ENCODE data around the gene PLEKHA5. TPM values are rescaled to one million over a fixed set of nuclear protein-coding genes. Genes with fewer than 3 reads are reported as not detected.
"Not testable (repeated sequence)": the region's sequence is repeated elsewhere in the genome, so short reads cannot be mapped to it uniquely, and the experiment has no call there.

Gene PLEKHA5
- polyA plus RNA-seq, 1 donor: 14.7 TPM

DNA sequence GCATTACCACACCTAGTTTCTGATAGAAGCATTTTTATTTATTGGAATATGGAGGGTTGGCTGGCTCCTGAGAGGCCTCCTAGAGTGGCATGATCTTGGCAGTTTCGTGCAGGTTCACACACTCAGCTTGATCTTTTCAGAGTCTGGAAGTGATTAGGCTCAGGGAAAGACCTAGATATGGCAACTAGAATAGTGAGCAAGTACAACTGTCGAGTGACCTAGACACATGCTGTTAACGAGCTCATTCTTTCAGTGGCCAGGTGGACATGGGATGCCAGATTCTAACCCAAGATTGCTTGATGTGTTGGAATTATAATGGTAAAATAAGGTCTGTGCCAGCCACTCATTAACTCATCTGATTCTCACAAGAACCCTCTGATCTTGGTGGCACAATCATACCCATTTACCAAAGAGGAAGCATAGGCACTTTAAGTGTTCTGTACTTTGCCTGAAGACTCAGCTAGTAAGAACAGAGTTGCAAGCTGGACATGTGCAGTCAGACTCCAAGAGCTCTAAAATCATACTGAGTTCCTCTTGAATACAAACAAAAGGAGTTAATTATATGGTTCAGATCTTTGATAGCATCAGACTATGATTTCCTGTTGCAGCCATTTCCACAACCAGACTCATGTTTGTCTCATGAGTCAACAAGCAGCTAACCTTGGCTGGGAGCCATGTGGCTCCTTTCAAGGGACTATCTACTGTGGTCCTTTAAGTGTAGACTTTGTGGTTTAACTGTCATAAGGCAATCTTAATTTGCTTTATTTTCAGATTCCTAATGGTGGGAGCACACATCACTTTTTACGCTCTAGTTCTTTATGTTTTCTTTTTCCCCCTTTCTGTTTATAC, 144.2 kb downstream of the PLEKHA5 start:
- DNase-seq (ENCODE audit: low read depth): peak; percentile 6

DNA sequence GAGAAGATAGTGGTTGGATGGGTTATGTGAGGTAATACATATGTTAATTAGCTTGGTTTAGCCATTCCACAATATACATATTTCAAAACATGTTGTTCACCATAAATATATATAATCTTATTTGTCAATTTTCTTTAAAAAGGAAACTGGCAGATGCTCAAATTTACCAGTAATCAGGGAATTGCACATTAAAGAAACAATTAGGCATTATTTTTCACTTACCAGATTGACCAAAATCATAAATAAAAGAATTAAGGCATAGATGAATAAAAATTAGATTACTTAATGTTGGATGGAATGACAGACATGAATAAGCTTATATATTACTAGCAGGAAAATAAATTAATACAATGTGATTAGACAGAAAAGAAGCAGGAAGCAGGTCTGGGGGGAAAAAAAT, 147.2 kb downstream of the PLEKHA5 start:
- no peak for DNase-seq (ENCODE audit: low read depth)

DNA sequence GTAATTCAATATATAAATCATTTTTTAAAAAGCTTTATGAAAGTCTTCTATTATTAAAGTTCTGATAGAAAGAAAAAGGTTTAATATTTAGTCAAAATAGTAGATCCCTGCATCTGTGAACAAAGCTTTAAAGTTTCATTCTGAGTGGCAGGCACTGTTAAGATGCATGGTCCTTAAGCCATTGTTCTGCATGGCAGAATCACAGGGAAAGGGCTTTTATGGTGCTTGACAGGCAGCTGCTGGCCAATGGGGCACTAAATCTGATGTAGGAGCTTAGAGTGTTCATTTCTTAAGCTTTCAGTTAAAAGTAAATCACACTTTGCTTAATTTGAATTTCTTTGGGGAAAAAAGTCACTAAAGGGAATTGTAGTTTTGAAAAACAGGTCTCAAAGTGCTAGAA, 148.2 kb downstream of the PLEKHA5 start:
- no peak for DNase-seq (ENCODE audit: low read depth)

DNA sequence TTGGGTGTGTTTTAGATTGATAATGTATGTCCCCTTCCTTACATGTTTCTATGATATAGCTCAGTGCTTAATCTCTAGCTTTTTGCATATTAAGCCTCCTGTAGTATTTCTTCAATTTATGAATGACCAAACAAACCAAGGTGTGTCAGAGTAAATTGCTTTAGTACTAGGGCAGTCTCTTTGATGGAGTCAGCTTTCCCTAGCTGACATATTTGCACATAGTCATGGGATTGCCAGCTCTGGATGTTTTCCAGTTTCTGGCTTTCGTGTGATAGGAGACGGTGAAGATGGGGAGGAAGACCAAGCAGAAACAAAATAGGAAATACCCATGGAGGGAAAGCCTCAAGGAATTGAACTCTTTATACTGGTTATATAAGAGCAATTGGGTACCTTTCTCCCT, 148.9 kb downstream of the PLEKHA5 start:
- no peak for DNase-seq (ENCODE audit: low read depth)

DNA sequence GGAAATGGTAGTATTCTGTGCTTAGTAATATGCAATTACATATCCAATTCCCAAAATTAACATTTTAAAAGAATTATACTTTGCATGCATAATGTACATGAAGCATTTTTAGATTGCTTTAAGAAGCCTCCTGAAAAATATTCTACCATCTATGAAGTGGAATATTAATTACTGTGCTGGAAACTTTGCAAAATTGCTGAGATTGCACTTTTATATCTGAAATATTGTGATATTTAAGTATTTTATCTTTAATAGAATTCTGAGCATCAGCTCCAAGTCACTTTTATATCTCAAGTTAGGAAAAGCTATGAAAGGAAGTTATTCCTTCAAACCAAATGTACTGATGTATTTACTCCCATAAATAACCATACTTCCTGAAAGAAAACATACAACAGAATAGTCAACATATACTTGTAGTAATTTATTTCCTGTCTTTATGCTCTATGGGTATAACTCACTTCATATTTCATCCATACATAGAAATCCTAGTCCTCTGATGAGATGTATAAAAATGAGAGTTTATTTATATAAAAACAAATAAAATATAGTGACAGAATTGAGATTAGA, 152.7 kb downstream of the PLEKHA5 start:
- DNase-seq (ENCODE audit: low read depth): no peak

DNA sequence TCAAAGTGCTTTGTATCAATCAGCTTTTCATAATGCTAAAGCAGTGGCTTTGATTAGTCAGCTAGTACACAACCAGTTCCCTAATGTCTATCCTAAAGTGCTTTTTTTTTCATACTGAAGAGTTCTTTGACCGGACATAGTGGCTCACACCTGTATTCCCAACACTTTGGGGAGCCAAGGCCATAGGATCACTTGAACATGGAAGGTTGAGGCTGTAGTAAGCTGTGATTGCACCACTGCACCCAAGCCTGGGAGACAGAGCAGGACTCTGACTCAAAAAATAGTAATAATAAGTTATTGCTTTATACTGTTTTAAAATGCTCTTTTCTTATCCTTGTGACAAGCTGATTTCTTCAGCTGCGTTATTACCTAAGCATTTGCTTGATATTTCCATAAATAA, 155.1 kb downstream of the PLEKHA5 start:
- DNase-seq (ENCODE audit: low read depth): no peak

DNA sequence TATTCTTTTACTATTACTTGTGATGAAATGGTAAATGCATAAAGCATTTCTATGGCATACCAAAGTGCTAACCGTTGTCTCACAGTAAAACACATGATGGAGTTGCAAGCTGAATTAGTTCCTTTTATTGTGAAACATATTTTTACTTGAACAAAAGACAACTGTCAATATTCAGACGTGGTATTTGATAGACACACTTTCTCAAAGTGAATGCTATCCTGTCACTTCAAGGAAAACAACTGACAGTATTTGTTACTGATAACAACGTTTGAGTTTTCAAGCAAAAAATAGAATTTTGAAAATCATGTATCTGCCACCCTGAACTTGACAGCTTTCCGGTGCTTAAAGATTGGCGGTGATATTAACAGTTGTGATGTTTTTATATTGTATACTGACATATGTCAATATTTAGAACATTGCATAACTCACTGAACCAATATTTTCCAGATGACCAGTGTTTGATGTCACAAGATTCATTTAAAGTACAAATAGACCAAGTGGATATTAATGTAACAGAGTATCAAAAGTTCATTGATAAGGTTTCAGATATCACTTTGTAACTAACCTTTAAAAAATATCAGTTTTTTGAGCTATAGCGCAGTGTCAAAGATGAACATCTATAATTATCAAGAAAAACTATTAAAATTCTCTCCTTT, 156.4 kb downstream of the PLEKHA5 start:
- DNase-seq (ENCODE audit: low read depth): no peak

DNA sequence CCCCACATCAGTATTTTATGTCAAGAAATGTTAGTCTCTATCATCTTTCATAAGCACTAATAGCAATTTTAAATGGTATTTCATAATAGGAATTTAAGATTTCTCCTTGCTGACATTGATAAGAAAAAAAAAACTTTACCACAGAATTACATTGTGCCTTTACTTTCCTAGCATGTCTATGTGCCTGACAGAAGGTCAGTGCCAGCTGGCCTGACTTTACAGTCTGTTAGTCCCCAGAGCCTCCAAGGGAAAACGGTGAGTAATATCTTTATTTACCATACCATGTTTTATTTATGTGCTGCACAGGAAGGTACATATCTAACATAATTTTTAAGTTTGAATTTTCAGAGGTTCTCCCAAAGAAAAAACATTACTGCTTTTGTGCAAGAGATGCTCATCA, 157.8 kb downstream of the PLEKHA5 start:
- no peak for DNase-seq (ENCODE audit: low read depth)

DNA sequence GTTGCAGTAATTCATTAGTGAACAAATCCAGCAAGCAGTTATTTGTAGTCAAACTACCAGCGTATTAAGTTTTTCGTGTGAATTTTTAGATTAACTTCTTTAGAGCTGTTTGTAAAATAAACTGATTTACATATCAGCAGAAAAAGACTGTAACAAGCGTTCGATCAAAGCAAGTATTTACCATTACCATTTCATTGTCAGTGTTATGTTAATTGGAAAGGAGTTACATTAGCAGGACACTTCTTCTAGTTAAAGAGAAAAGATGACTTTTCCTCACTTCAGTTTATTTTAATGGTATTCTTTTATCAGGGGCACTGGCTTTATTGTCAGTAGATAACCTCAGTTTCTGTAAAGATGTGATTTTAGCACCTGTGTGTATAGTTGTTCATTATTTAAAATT, 158.6 kb downstream of the PLEKHA5 start:
- no peak for DNase-seq (ENCODE audit: low read depth)

DNA sequence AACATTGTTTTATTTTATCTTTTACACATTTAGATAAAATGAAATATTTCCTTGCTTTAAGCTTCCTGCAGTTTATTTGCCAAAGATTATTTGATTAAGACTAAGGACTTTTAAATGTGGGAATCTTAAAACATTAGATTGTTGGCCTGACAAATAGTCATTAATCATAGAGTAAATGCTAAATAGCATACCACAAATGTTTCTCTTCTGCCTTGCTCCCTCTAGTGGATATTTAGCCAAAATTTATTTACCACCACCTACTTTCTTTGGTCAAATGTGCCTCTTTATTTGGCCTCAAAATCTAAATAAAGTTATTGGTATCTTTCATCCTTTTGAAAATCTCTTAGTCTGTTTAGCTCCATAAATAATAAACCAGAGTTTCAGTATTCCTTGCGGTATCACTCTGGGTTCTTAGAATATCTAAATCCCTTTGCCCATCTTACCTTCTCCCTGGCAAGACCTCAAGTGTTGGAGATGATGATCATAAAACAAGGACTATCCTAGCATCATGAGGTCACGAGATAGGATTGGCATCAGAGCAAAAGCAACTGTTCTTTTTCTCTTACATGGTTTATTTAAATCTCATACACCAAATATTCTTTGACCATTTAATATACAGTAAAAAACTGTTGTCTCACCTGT, 159.2 kb downstream of the PLEKHA5 start:
- DNase-seq (ENCODE audit: low read depth): peak; percentile 9

DNA sequence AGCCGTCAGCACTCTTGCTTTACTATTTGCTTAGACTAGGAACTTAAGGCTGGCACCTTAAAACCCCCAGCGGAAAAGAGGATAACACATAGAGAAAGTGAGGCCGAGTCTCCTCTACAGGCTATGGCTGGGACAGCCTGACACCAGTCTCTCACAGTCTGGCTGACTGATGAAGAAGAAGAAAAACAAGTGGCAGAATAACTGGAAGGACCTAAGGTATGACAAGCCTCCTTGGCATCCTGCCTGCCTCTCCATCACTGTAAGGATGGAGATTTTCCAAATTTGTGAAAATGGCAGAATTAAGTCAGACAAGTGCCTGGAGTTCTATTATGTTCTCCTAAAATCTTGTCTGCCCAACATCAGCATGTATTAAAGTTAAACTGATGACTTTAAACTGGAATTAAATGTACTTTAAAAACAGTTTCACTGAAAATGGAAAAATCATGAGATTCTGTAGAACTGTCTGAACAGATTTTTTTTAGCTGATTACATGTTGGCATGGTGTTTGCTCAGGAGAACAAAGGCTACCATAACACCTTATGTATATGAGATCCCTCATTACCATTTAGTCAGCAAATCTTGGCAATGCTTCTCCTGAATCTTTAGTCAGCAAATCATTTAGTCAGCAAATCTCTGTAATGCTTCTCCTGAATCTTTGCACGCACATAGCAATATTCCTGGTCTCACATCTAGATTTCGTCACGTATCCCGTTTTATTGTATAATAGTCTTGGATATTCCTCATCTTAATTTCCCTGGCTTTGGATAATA, 169.5 kb downstream of the PLEKHA5 start:
- no peak for DNase-seq (ENCODE audit: low read depth)

DNA sequence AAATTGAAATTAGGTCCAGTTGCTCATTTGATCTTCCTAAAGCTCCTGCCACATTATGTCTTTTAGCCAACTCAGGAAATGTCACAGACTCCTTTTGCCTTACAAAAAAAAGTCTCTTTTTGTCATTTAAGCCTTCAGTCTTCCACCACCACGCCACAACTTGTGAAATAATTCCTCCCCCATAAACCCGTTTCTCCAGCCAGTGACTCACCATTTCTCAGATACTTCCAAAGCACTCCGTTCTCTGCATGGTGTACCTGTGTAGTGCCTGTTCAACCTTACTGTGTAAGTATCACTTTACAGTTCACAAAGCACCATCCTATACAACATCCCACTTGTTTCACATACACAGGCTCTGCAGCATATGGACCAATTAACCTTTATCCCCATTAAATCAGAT, 170.2 kb downstream of the PLEKHA5 start:
- no peak for DNase-seq (ENCODE audit: low read depth)

DNA sequence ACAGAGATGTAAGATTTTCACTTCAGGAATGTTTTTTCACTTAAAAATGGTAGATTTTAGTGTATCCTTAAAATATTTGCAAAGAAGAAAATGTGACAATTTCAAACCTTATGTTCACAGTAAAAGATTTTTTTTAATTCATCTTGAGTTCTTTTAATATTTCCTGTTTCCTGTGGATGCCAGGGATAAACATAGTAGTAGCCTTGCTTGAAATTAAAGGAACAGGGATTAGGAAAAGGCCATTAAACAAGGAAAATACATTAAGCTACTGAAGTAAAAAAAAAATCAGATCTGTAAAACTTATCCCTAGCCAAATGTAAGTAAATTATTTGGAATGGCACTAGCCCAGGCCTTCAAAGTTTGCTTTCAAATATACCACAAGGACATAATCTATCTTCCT, 171.7 kb downstream of the PLEKHA5 start:
- no peak for DNase-seq (ENCODE audit: low read depth)

DNA sequence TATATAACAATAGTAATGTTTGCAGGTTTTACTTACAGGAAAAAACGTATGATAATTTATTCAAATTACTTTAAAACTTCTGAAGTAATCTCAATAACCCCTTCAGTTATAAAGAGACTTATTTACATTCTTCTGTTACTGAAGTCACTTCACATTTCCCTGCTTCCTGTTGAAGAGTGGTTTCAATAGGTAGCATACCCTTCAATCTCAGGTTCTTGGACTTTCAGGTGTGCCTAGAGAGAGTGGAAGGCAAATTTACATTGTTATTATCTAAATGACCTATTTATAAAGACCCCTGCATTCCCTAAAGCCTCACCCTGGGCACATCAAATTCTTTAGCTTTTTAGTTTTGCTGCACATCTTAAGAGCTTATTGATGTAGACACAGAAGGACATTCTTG, 172.2 kb downstream of the PLEKHA5 start:
- DNase-seq (ENCODE audit: low read depth): no peak

DNA sequence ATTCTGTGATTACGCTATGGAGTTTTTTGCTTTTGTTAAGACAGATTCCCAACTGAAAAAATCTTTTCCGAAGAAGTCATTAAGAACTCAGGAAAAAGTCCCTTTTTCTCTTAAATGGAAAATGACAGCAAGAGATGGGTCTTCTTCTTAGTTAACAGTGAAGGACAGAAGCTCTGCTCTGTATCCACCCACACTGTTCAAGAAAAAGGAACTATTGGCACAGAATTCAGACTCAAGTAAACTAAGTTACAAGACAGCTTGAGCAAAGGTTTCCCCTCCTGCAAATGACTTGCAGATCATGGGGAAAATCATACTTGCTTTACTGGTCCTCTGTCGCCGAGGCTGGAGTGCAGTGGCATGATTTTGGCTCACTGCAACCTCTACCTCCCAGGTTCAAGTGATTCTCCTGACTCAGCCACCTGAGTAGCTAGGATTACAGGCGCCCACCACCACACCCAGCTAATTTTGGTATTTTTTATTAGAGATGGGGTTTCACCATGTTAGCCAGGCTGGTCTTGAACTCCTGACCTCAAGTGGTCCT, 172.6 kb downstream of the PLEKHA5 start:
- no peak for DNase-seq (ENCODE audit: low read depth)

DNA sequence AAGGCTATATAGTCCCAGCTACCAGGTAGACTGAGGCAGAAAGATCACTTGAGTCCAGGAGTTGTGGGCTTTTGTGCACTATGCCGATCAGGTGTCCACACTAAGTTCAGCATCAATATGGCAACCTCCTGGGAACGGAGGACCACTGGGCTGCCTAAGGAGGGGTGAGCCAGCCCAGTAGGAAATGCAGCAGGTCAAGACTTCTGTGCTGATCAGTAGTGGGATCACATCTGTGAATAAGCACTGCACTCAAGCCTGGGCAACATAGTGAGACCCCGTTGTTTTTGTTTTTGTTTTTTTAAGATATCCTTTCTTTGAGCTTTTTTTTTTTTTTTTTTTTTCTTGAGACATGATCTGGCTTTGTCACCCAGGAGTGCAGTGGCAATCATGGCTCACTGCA, 174.0 kb downstream of the PLEKHA5 start:
- no peak for DNase-seq (ENCODE audit: low read depth)

DNA sequence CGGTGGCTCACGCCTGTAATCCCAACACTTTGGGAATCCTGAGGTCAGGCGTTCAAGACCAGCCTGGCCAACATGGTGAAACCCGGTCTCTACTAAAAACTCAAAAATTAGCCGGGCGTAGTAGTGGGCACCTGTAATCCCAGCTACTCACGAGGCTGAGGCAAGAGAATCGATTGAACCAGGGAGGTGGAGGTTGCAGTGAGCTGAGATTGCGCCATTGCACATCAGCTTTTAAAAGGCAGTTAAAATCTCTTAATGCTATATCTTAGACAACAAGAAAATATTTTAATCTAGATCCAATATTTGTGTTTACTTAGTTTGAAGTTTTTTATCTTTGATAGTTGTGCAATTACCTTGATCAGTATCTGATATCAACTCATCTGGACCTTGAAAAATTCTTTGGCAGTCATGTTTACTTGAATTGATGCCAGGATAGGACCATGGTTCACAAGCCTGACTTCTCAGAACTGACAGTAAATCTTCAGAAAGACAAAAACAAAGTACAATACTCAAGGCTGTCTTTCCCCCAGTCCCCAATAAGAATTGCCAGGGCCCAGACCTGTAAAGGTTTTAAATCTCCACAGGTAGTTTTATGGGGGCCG, 174.7 kb downstream of the PLEKHA5 start:
- no peak for DNase-seq (ENCODE audit: low read depth)

DNA sequence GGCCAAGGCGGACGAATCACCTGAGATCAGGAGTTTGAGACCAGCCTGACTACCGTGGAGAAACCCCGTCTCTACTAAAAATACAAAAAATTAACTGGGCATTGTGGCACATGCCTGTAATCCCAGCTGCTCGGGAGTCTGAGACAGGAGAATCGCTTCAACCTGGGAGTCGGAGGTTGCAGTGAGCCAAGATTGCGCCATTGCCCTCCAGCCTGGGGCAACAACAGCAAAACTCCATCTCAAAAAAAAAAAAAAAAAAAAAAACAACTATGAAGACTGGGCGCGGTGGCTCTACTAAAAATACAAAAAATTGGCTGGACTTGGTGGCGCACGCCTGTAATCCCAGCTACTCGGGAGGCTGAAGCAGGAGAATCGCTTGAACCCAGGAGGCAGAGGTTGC, 176.1 kb downstream of the PLEKHA5 start:
- not testable (repeated sequence) for DNase-seq (ENCODE audit: low read depth)

DNA sequence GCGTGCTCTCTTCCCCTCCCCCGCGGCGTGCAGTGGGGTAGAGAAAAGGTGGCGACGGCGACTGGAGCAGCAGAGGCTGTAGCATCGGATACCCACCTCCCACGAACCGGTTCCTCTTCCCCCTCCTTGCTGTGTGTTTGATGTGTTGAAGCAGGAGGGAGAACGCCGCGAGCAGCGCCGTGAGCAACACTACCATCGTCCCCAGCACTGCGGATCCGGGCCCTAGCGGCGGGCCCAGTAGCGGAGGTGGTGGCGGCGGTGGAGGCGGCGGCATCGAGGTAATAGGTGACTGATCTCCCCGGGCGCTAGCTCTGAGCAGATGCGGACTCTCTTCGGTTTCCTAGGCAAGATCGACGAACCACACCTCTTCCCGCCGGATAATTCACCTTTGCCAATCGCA, 176.8 kb downstream of the PLEKHA5 start:
- no peak for DNase-seq (ENCODE audit: low read depth)

DNA sequence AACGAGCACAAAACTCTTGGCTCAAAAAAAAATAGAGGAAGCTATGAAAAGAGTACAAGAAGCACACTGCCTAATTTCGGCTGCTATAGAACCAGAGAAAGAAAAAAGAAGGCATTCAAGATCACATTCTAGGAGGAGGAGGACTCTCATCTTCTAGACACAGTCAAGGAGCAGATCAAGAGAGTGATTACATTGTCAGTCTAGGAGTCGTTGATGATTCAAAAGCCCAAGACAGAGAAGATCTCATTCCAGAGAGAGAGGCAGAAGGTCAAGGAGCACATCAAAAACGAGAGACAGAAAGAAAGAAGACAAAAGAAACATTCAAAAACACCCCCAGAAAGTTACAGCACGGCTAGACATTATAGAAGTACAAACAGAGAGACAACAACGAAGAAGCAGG, 177.9 kb downstream of the PLEKHA5 start:
- DNase-seq (ENCODE audit: low read depth): no peak

DNA sequence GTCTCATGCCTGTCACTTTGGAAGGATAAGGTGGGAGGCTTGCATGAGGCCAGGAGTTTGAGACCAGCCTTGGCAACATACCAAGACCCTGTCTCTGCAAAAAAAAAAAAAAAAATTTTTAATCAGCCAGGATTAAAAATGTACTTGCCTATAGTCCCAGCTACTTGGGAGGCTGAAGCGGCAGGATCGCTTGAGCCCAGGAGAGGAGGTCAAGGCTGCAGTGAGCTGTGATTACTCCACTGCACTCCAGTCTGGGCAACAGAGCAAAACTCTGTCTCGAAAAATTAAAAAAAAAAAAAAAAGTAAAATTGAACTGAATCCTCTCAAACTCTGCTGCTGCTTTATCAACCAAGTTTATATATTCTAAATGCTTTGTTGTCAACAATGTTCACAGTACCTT, 181.6 kb downstream of the PLEKHA5 start:
- no peak for DNase-seq (ENCODE audit: low read depth)
